GM12874 (cell line): ENCODE results near the gene C1orf87.

Experiments
- CTCF ChIP-seq: IDR thresholded peaks from 2 replicates; pipeline ENCODE4 v1.5.1; 2011; ENCODE audit warnings: low read depth, mild to moderate bottlenecking, control low read depth, low read length, moderate library complexity; ENCODE audit not compliant: insufficient read depth

The C1orf87 gene

GRCh38 chr1:60025552-60025951, 48.0 kb downstream of the C1orf87 start:
- TF ChIP-seq CTCF: no peak

GRCh38 chr1:60017508-60018205, 55.9 kb downstream of the C1orf87 start:
- TF ChIP-seq CTCF: no peak

- TF ChIP-seq CTCF: no peak
Measured at GRCh38 chr1:60010690-60011089, 62.9 kb downstream of the C1orf87 start.

GRCh38 chr1:60008500-60008899, 65.1 kb downstream of the C1orf87 start:
- no peak for TF ChIP-seq CTCF

GRCh38 chr1:60000625-60001024, 72.9 kb downstream of the C1orf87 start:
- no peak for TF ChIP-seq CTCF

- TF ChIP-seq CTCF: no peak
Measured at GRCh38 chr1:59999746-60000145, 73.8 kb downstream of the C1orf87 start.

GRCh38 chr1:59999006-59999405, 74.6 kb downstream of the C1orf87 start:
- TF ChIP-seq CTCF: no peak
